Keratinocyte (primary cell): Measurements from ENCODE around the gene MYO10. TPM values are rescaled to one million over a fixed set of nuclear protein-coding genes. Genes with fewer than 3 reads are reported as not detected.

ENCODE experiments used
- DNase-seq: peaks from one replicate; pipeline ENCODE4 v3.0.0-alpha.2; 2011; ENCODE audit warnings: low read depth, missing footprints, low spot score
- FAIRE-seq: peaks from 2 replicates; lab custom pipeline; 2011; peaks lifted over from hg19 to GRCh38; lab: Jason Lieb, UNC
- H2AFZ ChIP-seq: 2 replicates; pipeline ENCODE4 v1.6.0; 2012; ENCODE audit warnings: low read length, control low read depth, inconsistent platforms; ENCODE audit not compliant: control insufficient read depth
- H3K27ac ChIP-seq: 2 replicates; pipeline ENCODE4 v1.5.1; 2011; ENCODE audit warnings: low read length; ENCODE audit not compliant: control insufficient read depth, insufficient read depth
- H3K27me3 ChIP-seq: 3 replicates; pipeline ENCODE4 v1.6.0; 2011; ENCODE audit warnings: low read length; ENCODE audit not compliant: control insufficient read depth, insufficient read depth; ENCODE audit errors: extremely low read depth
- H3K36me3 ChIP-seq, 2 experiments: 2 replicates in 1 of 2; 3 replicates in 1 of 2; pipeline ENCODE4 v1.5.1; 2011; ENCODE audit warnings: low read length in 2 of 2, mild to moderate bottlenecking in 1 of 2; ENCODE audit not compliant: control insufficient read depth in 2 of 2, insufficient read depth in 2 of 2; ENCODE audit errors: extremely low read depth in 1 of 2
- H3K4me1 ChIP-seq: 3 replicates; pipeline ENCODE4 v1.5.1; 2011; ENCODE audit warnings: low read length; ENCODE audit not compliant: control insufficient read depth, insufficient read depth; ENCODE audit errors: extremely low read depth
- H3K4me2 ChIP-seq: 3 replicates; pipeline ENCODE4 v1.6.0; 2011; ENCODE audit warnings: low read depth, low read length; ENCODE audit not compliant: control insufficient read depth, insufficient read depth; ENCODE audit errors: extremely low read depth
- H3K4me3 ChIP-seq, 3 experiments: fragments of 200-600 bp in 1 of 3; sonication (generic) in 1 of 3; 2 replicates in 2 of 3; 3 replicates in 1 of 3; pipeline ENCODE4 v1.5.1; 2011 to 2016; ENCODE audit warnings: low read length in 3 of 3, mild to moderate bottlenecking in 3 of 3, control low read depth in 2 of 3, inconsistent platforms in 1 of 3, low read depth in 1 of 3, mixed read lengths in 1 of 3, mixed run types in 1 of 3, moderate library complexity in 1 of 3; ENCODE audit not compliant: control insufficient read depth in 2 of 3, insufficient read depth in 2 of 3; ENCODE audit errors: extremely low read depth in 1 of 3
- H3K79me2 ChIP-seq: 2 replicates; pipeline ENCODE4 v1.6.0; 2012; ENCODE audit warnings: low read length; ENCODE audit not compliant: control insufficient read depth, insufficient read depth
- H3K9ac ChIP-seq: 3 replicates; pipeline ENCODE4 v1.6.0; 2011; ENCODE audit warnings: low read length; ENCODE audit not compliant: control insufficient read depth, insufficient read depth; ENCODE audit errors: extremely low read depth
- H3K9me1 ChIP-seq: 3 replicates; pipeline ENCODE4 v1.6.0; 2011; ENCODE audit warnings: low read length; ENCODE audit not compliant: control insufficient read depth, insufficient read depth; ENCODE audit errors: extremely low read depth
- H3K9me3 ChIP-seq: 2 replicates; pipeline ENCODE4 v1.5.1; 2012; ENCODE audit warnings: low read depth, low read length; ENCODE audit not compliant: control insufficient read depth
- H4K20me1 ChIP-seq: 3 replicates; pipeline ENCODE4 v1.6.0; 2011; ENCODE audit warnings: low read length; ENCODE audit not compliant: control insufficient read depth, insufficient read depth; ENCODE audit errors: extremely low read depth
- CTCF ChIP-seq, 3 experiments: IDR thresholded peaks in 1 of 3; conservative IDR thresholded peaks in 1 of 3; optimal IDR thresholded peaks in 1 of 3; 2 replicates in 2 of 3; 3 replicates in 1 of 3; pipeline versions ENCODE3 to v1.5.1; 2011; ENCODE audit warnings: low read length in 3 of 3, mild to moderate bottlenecking in 3 of 3, moderate library complexity in 2 of 3, control low read depth in 1 of 3, inconsistent platforms in 1 of 3; ENCODE audit not compliant: insufficient read depth in 2 of 3; ENCODE audit errors: extremely low read depth in 1 of 3
- EZH2 ChIP-seq: IDR thresholded peaks from one replicate; pipeline ENCODE4 v1.6.1; 2012; ENCODE audit warnings: inconsistent platforms, mild to moderate bottlenecking, low read length, moderate library complexity
- dilution Hi-C: fragments of 300-500 bp; cut with MboI; formaldehyde crosslinking; loops from one replicate; pipeline ENCODE4 v1.7.0; 2020; ENCODE audit warnings: low sequenced_read_pairs; ENCODE audit not compliant: extremely low pct_ligation_motif_present
- polyA plus RNA-seq, 5 experiments: library from polyadenylated mRNA; depleted of rRNA in 3 of 5; stranded (reverse) in 3 of 5; stranded (forward) in 1 of 5; unstranded in 1 of 5; fragments of >200 nt; gene quantifications; 1 replicate in 1 of 5; 2 replicates in 3 of 5; 3 replicates in 1 of 5; pipeline versions ENCODE4 v1.2.1 to v1.2.3, GENCODE V29; 2011 to 2012; ENCODE audit warnings: missing spikeins in 2 of 5, low read depth in 1 of 5, low replicate concordance in 1 of 5

Gene MYO10
- polyA plus RNA-seq, 1 donor (not counting 4 experiments of a cell fraction or from before 2014, with no cell fraction given): 22.0 TPM

GRCh38 chr5:16937503-16938161, 1.5 kb upstream of the MYO10 start:
- Histone ChIP-seq H3K27me3 (no peaks in the 10 kb centered on the region), H3K9me3 (no peaks in the 10 kb centered on the region), H3K9me1 (no peaks in the 10 kb centered on the region), H3K36me3 (no peaks in the 10 kb centered on the region), H3K9ac (no peak overlapping the region), H2AFZ (peak overlapping the region; percentile 65), H3K4me3 (peak overlapping the region in 2 of 3 experiments; percentile 88 to 90), H4K20me1 (peaks cover 11% of the 10 kb centered on the region), H3K4me2 (peak overlapping the region; percentile 92), H3K79me2 (peaks cover 34% of the 10 kb centered on the region), H3K4me1 (peaks cover 19% of the 10 kb centered on the region), H3K27ac (peak overlapping the region; percentile 98)
- no peak for TF ChIP-seq CTCF (optimal IDR thresholded peaks at IDR 0.05 in 1 of 3, IDR thresholded peaks at IDR 0.05 in 1 of 3, conservative IDR thresholded peaks at IDR 0.05 in 1 of 3; ENCODE audit: extremely low read depth in 1 of 3, insufficient read depth in 2 of 3, low read length in 3 of 3)
- TF ChIP-seq EZH2: no peak
- FAIRE-seq: no peak
- dilution Hi-C loops: no loop called here
- DNase-seq: no peak

GRCh38 chr5:16936989-16937438, 926 bp upstream of the MYO10 start:
- Histone ChIP-seq H3K9me3 (no peaks in the 10 kb centered on the region), H3K4me3 (peak overlapping the region; percentile 88 to 99 (median 90)), H3K4me1 (peaks cover 25% of the 10 kb centered on the region), H2AFZ (peak overlapping the region; percentile 79), H3K36me3 (no peaks in the 10 kb centered on the region), H3K9ac (peak overlapping the region; percentile 96), H4K20me1 (peaks cover 16% of the 10 kb centered on the region), H3K27ac (peak overlapping the region; percentile 98), H3K79me2 (peaks cover 40% of the 10 kb centered on the region), H3K4me2 (peak overlapping the region; percentile 92), H3K27me3 (no peaks in the 10 kb centered on the region), H3K9me1 (no peaks in the 10 kb centered on the region)
- DNase-seq (no peak), FAIRE-seq (peak; percentile 84)
- dilution Hi-C loops: no loop called here
- TF ChIP-seq EZH2 (no peak), CTCF (optimal IDR thresholded peaks at IDR 0.05 in 1 of 3, IDR thresholded peaks at IDR 0.05 in 1 of 3, conservative IDR thresholded peaks at IDR 0.05 in 1 of 3; ENCODE audit: extremely low read depth in 1 of 3, insufficient read depth in 2 of 3, low read length in 3 of 3) (no peak)
